HG03103 (cell line): ENCODE measurements around the gene DNAH1.
"Not testable (repeated sequence)": the region's sequence is repeated elsewhere in the genome, so short reads cannot be mapped to it uniquely, and the experiment has no call there.

ENCODE experiments used
- ATAC-seq: cut with Tn5 transposase; IDR thresholded peaks from one replicate; pipeline ENCODE4 v1.9.1; 2021; ENCODE audit warnings: low read depth; ENCODE audit not compliant: unreplicated experiment

Gene DNAH1

DNA sequence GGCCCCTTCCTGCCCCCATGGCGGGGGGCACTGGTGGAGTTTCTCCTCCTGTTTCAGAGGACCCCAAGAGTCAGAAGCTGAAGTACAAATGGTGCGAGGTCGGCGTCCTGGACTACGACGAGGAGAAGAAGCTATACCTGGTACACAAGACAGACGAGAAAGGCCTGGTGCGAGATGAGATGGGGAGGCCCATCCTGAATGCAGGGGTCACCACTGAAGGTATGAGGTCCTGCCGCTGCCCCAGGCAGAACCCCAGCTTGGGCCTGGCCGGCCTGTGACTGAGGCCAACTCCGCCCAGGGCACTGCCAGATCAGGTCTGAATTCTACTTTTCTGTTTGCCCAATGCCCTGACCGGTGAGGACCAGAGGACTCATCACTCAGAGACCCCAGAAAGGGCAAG is 15.0 kb downstream of the DNAH1 start:
- ATAC-seq: no peak

- ATAC-seq: no peak
These were observed 15.8 kb downstream of the DNAH1 start for GRCh38 chr3:52331906-52332305.

GRCh38 chr3:52333869-52334557 is 17.9 kb downstream of the DNAH1 start:
- ATAC-seq: no peak

- ATAC-seq: not testable (repeated sequence)
These were observed 22.0 kb downstream of the DNAH1 start for GRCh38 chr3:52338131-52338530.

DNA sequence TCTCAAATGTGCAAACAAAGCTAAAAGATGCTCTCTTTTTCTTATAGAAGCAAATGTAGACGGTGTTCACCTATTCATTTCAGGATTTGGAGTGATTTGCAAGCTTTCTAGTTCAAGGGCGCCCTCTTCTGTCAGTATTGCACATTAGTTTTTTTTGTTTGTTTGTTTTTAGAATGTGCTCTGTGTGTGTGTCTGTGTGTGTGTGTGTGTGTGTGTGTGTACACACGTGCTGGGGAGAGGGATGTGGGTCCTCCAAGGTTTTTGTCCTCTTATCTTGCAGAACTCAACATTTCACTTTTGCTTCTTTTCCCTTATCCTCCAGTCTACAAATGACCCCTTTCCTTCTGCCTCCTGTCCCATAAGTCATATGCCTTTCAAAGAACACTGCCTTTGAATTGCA is 23.5 kb downstream of the DNAH1 start:
- ATAC-seq: no peak

GRCh38 chr3:52341123-52341522 is 25.0 kb downstream of the DNAH1 start:
- ATAC-seq: no peak

DNA sequence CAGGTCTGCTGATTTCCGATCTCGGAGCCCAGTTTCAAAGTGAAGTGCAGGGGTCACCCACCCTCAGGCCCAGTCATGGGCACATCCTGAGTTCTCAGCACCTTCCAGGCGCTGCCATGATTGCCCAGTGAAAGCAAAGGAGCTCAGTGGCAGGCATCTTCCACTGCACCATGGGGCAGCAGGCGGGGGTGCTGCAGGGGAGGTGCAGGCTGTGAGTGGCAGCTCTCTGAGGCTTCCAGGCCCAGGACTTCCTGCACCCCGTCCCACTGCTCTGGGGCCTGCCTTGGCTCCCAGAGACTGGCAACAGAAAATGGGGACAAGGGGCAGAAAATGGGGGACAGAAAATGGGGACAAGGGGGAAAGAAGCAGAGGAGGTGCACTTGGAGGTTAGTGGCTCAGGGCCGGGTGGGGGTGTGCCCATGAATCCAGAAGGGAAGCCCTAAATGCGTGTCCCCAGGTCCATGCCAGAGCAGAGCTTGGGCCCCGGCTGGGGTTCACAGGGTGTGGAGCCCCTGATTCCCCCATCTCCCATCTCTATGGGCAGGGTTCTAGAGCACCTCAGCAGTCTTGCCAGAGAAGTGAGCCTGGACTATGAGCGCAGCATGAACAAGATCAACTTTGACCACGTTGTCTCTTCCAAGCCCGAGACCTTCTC is 28.0 kb downstream of the DNAH1 start:
- no peak for ATAC-seq

DNA sequence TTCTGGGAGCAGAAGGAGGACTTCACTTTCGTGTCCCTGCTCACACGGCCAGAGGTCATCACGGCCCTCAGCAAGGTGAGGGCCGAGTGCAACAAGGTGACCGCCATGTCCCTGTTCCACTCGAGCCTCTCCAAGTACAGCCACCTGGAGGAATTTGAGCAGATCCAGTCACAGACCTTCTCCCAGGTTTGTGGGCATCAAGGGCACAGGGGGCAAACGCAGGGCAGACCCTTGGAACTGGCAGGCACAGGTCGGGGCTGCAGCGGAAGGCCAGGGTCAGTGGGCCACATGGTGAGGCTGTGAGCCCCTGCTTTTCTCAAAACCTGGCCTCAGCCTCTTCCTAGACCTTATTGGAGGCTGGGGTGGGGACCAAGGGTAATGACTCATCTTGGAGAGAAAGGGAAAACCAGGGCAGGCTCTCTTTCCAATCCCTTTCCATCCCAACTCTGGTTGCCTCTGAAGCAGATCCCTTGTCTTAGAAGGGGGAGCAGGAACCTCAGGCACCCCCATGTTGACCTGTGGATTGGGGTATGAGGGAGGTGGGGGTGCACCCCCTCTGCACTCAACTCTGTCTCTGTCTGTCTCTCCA is 29.5 kb downstream of the DNAH1 start:
- no peak for ATAC-seq

GRCh38 chr3:52346623-52347530 is 30.8 kb downstream of the DNAH1 start:
- no peak for ATAC-seq

- no peak for ATAC-seq
These were observed 31.9 kb downstream of the DNAH1 start for GRCh38 chr3:52347716-52348635.

DNA sequence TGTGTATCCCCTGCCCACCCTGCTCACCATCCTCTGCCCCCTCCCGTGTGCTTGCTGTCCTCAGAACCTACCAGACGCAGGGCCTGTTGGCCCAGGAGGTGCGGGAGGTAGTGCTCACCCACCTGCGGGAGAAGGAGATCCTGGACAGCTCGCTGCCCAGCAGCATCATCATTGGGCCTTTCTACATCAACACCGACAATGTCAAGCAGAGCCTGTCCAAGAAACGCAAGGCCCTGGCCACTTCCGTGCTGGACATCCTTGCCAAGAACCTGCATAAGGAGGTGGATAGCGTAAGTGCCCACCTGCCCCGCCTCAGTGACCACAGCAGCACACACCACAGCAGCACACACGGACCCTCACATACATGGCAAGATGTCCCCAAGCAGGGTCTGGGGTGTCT is 33.0 kb downstream of the DNAH1 start:
- ATAC-seq: no peak

DNA sequence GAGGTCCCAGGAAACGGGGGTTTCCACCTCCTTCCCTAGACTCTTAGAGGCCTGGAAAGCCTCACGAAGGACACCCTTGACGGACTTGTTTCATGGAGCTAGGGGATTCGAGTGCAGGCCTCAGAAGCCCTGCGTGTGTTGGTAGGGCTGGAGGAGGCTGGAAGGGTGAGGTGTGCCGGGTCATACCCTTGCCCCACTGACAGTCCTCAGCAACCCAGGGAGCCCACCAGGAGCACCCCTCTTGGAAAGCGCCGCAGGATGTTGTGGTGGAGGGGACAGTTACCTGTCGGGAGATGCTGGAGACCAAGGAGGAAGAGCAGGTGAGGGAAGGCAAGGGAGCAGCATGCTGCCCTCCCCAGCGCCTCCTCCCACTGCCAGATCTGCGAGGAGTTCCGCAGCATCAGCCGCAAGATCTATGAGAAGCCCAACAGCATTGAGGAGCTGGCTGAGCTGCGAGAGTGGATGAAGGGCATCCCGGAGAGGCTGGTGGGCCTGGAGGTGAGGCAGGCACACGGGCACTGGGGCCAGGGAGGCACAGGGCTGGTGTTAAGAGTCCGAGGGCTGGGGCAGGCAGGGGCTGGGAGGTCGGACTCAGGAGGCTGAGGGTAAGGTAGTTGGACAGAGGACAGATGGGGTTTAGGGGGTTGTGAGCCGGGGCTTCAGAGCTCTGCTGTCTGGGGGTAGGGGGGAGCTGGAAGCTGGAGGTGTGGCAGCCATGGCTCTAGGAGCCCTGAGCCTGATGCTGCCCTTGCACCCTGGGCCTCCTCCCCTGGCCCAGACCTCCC is 33.7 kb downstream of the DNAH1 start:
- no peak for ATAC-seq

GRCh38 chr3:52350416-52350815 is 34.3 kb downstream of the DNAH1 start:
- ATAC-seq: no peak

DNA sequence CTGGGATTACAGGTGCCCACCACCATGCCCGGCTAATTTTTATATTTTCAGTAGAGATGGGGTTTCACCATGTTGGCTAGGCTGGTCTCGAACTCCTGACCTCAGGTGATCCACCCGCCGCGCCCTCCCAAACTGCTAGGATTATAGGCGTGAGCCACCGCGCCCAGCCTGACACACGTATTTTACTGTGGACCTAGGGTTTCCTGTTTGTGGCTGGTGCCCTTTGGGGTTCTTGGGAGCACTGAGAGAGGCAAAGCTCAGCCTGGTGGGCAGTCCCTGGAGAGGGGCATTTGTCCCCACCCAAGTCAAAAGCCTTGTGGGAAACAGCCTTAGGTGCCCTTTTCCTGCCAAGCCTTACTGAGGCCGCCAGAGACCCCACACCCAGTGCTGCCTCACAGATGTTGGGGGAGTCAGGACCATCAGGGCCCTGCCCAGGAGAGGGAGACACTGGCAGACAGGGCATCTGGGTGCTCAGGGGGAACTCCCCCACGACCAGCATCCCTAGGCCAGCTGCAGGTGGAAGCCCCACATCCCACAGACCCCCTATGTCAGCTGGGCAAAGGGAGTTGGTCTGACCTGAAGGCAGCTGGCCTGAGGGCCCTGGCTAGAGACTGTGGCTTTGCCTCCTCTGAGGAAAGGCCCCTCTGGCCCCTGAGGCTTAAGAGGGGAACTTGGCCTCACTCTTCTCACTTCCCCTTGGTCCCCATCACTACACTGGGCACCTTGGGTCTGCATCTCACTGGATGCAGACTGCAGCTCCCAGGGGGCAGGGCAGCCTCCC is 35.1 kb downstream of the DNAH1 start:
- ATAC-seq: no peak

DNA sequence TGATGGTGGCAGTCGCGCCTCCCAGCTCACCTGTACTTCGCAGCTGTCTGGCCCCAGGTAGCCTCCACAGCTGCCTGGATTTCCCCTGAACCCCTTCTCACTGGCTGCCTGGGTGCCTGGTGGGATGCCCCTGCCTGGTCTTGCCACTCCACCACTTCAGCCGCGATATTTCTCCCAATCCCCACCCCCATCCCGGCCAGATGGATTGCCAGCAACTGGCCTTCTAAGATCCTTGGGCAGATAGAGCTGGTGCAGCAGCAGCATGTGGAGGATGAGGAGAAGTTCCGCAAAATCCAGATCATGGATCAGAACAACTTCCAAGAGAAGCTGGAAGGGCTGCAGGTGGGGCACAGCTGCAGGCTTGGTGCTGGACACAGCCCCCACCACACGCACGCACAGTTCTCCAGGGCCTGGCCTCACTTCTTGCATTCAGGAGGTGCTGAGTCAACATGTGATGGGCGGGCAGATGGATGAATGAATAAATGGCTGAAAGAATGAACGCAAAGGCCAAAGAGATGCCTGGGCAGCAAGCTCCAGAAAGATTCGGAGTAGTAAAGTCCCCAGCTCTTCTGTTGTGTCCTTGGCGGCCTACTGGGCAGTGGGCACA is 35.7 kb downstream of the DNAH1 start:
- no peak for ATAC-seq

- ATAC-seq: no peak
These were observed 36.4 kb downstream of the DNAH1 start for GRCh38 chr3:52352566-52352965.

DNA sequence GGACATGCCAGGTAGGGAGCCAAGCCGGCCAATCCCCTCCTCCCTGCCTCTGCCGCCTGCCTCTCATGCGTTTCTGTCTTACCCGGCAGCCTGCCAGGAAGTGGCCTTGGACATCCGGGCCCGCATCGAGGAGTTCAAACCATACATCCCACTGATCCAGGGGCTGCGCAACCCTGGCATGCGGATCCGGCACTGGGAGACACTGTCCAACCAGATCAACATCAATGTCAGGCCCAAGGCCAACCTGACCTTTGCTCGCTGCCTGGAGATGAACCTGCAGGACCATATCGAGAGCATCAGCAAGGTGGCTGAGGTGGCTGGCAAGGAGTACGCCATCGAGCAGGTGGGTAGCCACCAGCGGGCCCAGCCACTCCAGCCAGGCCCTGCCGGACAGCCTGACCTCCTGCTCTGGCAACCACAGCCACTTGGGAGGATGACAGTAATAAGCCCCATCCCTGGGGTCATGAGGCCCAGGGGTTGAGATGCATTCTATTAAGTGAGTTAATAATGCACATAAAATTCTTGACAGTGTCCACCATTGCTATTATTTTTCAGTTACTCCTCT is 37.3 kb downstream of the DNAH1 start:
- ATAC-seq: no peak

- ATAC-seq: no peak
These were observed 38.6 kb downstream of the DNAH1 start for GRCh38 chr3:52354676-52355075.
